HCT116 (cell line): ENCODE data around the gene EPSTI1. TPM values are rescaled to one million over a fixed set of nuclear protein-coding genes. Genes with fewer than 3 reads are reported as not detected.

Source experiments
- ATAC-seq: fragments of 200-7000 bp; cut with Tn5 transposase; 2 replicates; pipeline ENCODE4 v1.9.1; 2020; ENCODE audit warnings: mild to moderate bottlenecking, moderate library complexity
- BruUV-seq: library from RNA; stranded (reverse); fragments of 400-500 nt; replicated peaks from 2 replicates; lab custom pipeline; 2021; lab: Mats Ljungman, UMichigan
- CTCF ChIA-PET: fragments of 300-600 bp; sonication (Branson Sonifier 250); formaldehyde crosslinking; loops from one replicate; lab custom pipeline; 2021; ENCODE audit warnings: antibody characterized with exemption; lab: Charles Lee
- POLR2A ChIA-PET: fragments of 300-600, 350-600 bp; sonication (Branson Sonifier 250); formaldehyde crosslinking; loops from one replicate; lab custom pipeline; 2021; ENCODE audit warnings: antibody characterized with exemption; lab: Charles Lee
- RAD21 ChIA-PET, 2 experiments: fragments of 300-600 bp; sonication (Branson Sonifier 250); formaldehyde crosslinking; loops; one replicate each; lab custom pipeline; 2023; ENCODE audit warnings: low total read pairs in 2 of 2; ENCODE audit not compliant: uncharacterized antibody in 2 of 2, unreplicated experiment in 2 of 2, low non-redundant PET in 1 of 2; lab: Charles Lee
- DNase-seq: peaks from one replicate; pipeline ENCODE4 v3.0.0-alpha.2; 2010; ENCODE audit warnings: low read depth, low spot score
- H2AFZ ChIP-seq: fragments of 200-600 bp; shearing (Covaris generic), sonication (generic); 2 replicates; pipeline ENCODE4 v1.6.1; 2017; ENCODE audit warnings: low read depth, mixed run types, mixed read lengths, antibody characterized with exemption, low read length; ENCODE audit not compliant: poor library complexity, severe bottlenecking
- H3K27ac ChIP-seq: 2 replicates; pipeline ENCODE4 v1.5.1; 2012; ENCODE audit warnings: low read depth, low read length
- H3K27me3 ChIP-seq: fragments of 200-600 bp; sonication (generic); 2 replicates; pipeline ENCODE4 v1.6.1; 2016; ENCODE audit warnings: mixed run types, low read length, mixed read lengths; ENCODE audit not compliant: insufficient read depth
- H3K36me3 ChIP-seq, 2 experiments: fragments of 200-500 bp in 1 of 2; fragments of 200-600 bp in 1 of 2; sonication (Bioruptor generic) in 1 of 2; sonication (generic) in 1 of 2; 2 replicates each; pipeline versions ENCODE4 v1.5.1 to v1.6.1; 2014 to 2016; ENCODE audit warnings: low read length in 2 of 2, inconsistent platforms in 1 of 2, mixed read lengths in 1 of 2, mixed run types in 1 of 2; ENCODE audit not compliant: insufficient read depth in 2 of 2, control insufficient read depth in 1 of 2
- H3K4me1 ChIP-seq, 2 experiments: fragments of 200-600 bp in 1 of 2; sonication (generic) in 1 of 2; 2 replicates each; pipeline versions ENCODE4 v1.5.1 to v1.6.1; 2012 to 2017; ENCODE audit warnings: low read length in 2 of 2, inconsistent platforms in 1 of 2, mild to moderate bottlenecking in 1 of 2, mixed read lengths in 1 of 2, mixed run types in 1 of 2, moderate library complexity in 1 of 2; ENCODE audit not compliant: insufficient read depth in 2 of 2, control insufficient read depth in 1 of 2
- H3K4me2 ChIP-seq: fragments of 200-600 bp; sonication (generic); 2 replicates; pipeline ENCODE4 v1.6.1; 2017; ENCODE audit warnings: mixed run types, low read length, mixed read lengths
- H3K4me3 ChIP-seq, 2 experiments: fragments of 200-600 bp in 1 of 2; sonication (generic) in 1 of 2; replicated peaks in 1 of 2; 2 replicates each; pipeline ENCODE4 v1.5.1; 2011 to 2016; ENCODE audit warnings: low read length in 2 of 2, control low read depth in 1 of 2, low read depth in 1 of 2, mild to moderate bottlenecking in 1 of 2, mixed read lengths in 1 of 2, mixed run types in 1 of 2
- H3K79me2 ChIP-seq: fragments of 200-600 bp; sonication (generic); 2 replicates; pipeline ENCODE4 v1.6.1; 2017; ENCODE audit warnings: mild to moderate bottlenecking, mixed run types, low read length, moderate library complexity, mixed read lengths; ENCODE audit not compliant: insufficient read depth
- H3K9ac ChIP-seq: fragments of 200-600 bp; sonication (generic); 2 replicates; pipeline ENCODE4 v1.6.1; 2016; ENCODE audit warnings: low read length, mixed read lengths
- H3K9me2 ChIP-seq: fragments of 200-600 bp; sonication (generic), shearing (Covaris generic); 2 replicates; pipeline ENCODE4 v1.6.1; 2017; ENCODE audit warnings: mixed run types, mild to moderate bottlenecking, moderate library complexity; ENCODE audit not compliant: insufficient read depth
- H3K9me3 ChIP-seq, 2 experiments: fragments of 200-500 bp in 1 of 2; fragments of 200-600 bp in 1 of 2; sonication (Bioruptor generic) in 1 of 2; sonication (generic) in 1 of 2; 2 replicates each; pipeline ENCODE4 v1.6.1; 2014 to 2017; ENCODE audit warnings: low read length in 2 of 2, mixed read lengths in 2 of 2, inconsistent platforms in 1 of 2, low read depth in 1 of 2, mild to moderate bottlenecking in 1 of 2, mixed run types in 1 of 2, moderate library complexity in 1 of 2; ENCODE audit not compliant: control insufficient read depth in 1 of 2, insufficient read depth in 1 of 2
- H4K20me1 ChIP-seq: fragments of 200-600 bp; sonication (generic), shearing (Covaris generic); 2 replicates; pipeline ENCODE4 v1.6.1; 2017; ENCODE audit warnings: mixed run types, mild to moderate bottlenecking, moderate library complexity; ENCODE audit not compliant: insufficient read depth
- EGR1 ChIP-seq: IDR thresholded peaks from 2 replicates; pipeline ENCODE4 v1.6.1; 2012; ENCODE audit warnings: low read depth
- ELF1 ChIP-seq: IDR thresholded peaks from 2 replicates; pipeline ENCODE4 v1.6.1; 2012; ENCODE audit warnings: low read depth, borderline replicate concordance
- EZH2 ChIP-seq: fragments of 200-600 bp; sonication (generic); IDR thresholded peaks from 2 replicates; pipeline ENCODE4 v1.6.1; 2017; ENCODE audit warnings: antibody characterized with exemption, mixed run types
- POLR2A ChIP-seq: IDR thresholded peaks from 2 replicates; pipeline ENCODE4 v1.7.0; 2011; ENCODE audit warnings: borderline replicate concordance; ENCODE audit not compliant: insufficient read depth, insufficient read length; ENCODE audit errors: extremely low read depth
- POLR2AphosphoS5 ChIP-seq: IDR thresholded peaks from 2 replicates; pipeline ENCODE4 v1.6.1; 2011; ENCODE audit warnings: mild to moderate bottlenecking, low read depth, low read length, moderate library complexity
- REST ChIP-seq: IDR thresholded peaks from 2 replicates; pipeline ENCODE4 v1.6.1; 2012; ENCODE audit warnings: low read depth
- SIN3A ChIP-seq: IDR thresholded peaks from 2 replicates; pipeline ENCODE4 v1.6.1; 2012; ENCODE audit warnings: low read depth
- SP1 ChIP-seq: IDR thresholded peaks from 2 replicates; pipeline ENCODE4 v1.6.1; 2012; ENCODE audit warnings: low read depth
- TCF7L2 ChIP-seq: IDR thresholded peaks from 2 replicates; pipeline ENCODE4 v1.7.0; 2011; ENCODE audit warnings: borderline replicate concordance, inconsistent platforms; ENCODE audit not compliant: insufficient read depth, insufficient read length; ENCODE audit errors: extremely low read depth
- YY1 ChIP-seq: IDR thresholded peaks from 2 replicates; pipeline ENCODE4 v1.6.1; 2011; ENCODE audit warnings: low read length, low read depth, moderate library complexity, mild to moderate bottlenecking; ENCODE audit not compliant: insufficient replicate concordance; ENCODE audit errors: extremely low read depth
- ZFX ChIP-seq: fragments of 450-650 bp; IDR thresholded peaks from 2 replicates; pipeline ENCODE4 v1.6.1; 2017
- ZNF274 ChIP-seq: fragments of 200-500 bp; sonication (Bioruptor generic); IDR thresholded peaks from 2 replicates; pipeline ENCODE4 v1.6.1; 2014; ENCODE audit warnings: mild to moderate bottlenecking, low read depth, low read length, inconsistent platforms
- intact Hi-C: fragments of 100-400 bp; cut with micrococcal nuclease; formaldehyde crosslinking; loops from 2 replicates; pipeline ENCODE4 v1.10.0; 2022
- total RNA-seq: library from RNA; stranded (reverse); gene quantifications from one replicate; pipeline ENCODE4 v1.2.1, GENCODE V29; 2021; ENCODE audit not compliant: unreplicated experiment
- TF ChIP-seq, protein P1 (sequence below): IDR thresholded peaks from 2 replicates; pipeline ENCODE4 v1.6.1; 2012
- TF ChIP-seq, protein P2 (sequence below), 3 experiments: fragments of 200-600 bp in 1 of 3; sonication (generic) in 1 of 3; IDR thresholded peaks in 2 of 3; conservative IDR thresholded peaks in 1 of 3; 2 replicates each; pipeline ENCODE4 v1.5.1; 2012 to 2017; ENCODE audit warnings: low read depth in 2 of 3, low read length in 2 of 3, antibody characterized with exemption in 1 of 3, borderline replicate concordance in 1 of 3, control low read depth in 1 of 3, mild to moderate bottlenecking in 1 of 3, mixed read lengths in 1 of 3, mixed run types in 1 of 3, moderate library complexity in 1 of 3; ENCODE audit not compliant: insufficient read depth in 1 of 3

Gene EPSTI1
- total RNA-seq, 1 experiment from 2014 or later, result 0.69 TPM

DNA sequence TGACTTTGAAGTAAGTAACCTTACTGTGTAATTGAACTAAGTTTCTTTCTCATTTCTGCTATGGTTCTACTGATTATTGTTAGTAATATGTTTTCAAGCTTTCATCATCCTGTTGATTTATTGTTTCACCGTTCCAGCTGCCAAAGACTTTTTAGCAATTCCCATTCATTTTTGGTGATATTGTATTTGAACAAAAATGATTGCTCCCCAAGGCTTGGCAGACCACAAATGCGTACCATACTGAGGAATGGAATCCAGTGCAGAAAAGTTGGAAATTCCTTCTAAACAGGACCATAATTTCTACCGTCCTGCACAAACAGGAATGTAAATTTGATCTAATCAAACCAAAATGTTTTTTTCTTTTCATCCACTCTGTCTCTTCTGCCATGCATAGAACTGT is 10.7 kb downstream of the EPSTI1 start:
- RAD21 ChIA-PET, result no interaction called here
- Histone ChIP-seq H3K36me3 (no peaks in the 10 kb centered on the region), H3K9me3 (no peaks in the 10 kb centered on the region), H3K79me2 (no peaks in the 10 kb centered on the region), H3K4me2 (no peak overlapping the region), H3K9ac (no peak overlapping the region), H3K27ac (no peak overlapping the region), H3K4me1 (peaks cover 0 to 4% of the 10 kb centered on the region in 2 experiments; a peak in 2 of 4 replicates), H3K4me3 (no peak overlapping the region), H3K27me3 (no peaks in the 10 kb centered on the region), H2AFZ (no peak overlapping the region), H4K20me1 (no peaks in the 10 kb centered on the region), H3K9me2 (no peaks in the 10 kb centered on the region)
- no TSS peak for BruUV-seq
- CTCF ChIA-PET, result no interaction called here
- POLR2A ChIA-PET, result no interaction called here
- intact Hi-C loops, result no loop called here
- no peak for TF ChIP-seq EZH2
- TF ChIP-seq POLR2A, result no peak
- no peak for TF ChIP-seq ZFX
- TF ChIP-seq TCF7L2, result no peak
- no peak for TF ChIP-seq SP1
- TF ChIP-seq SIN3A, result no peak
- TF ChIP-seq, protein P1, sequence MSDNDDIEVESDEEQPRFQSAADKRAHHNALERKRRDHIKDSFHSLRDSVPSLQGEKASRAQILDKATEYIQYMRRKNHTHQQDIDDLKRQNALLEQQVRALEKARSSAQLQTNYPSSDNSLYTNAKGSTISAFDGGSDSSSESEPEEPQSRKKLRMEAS, result no peak
- ATAC-seq (no peak), DNase-seq (no peak)

DNA sequence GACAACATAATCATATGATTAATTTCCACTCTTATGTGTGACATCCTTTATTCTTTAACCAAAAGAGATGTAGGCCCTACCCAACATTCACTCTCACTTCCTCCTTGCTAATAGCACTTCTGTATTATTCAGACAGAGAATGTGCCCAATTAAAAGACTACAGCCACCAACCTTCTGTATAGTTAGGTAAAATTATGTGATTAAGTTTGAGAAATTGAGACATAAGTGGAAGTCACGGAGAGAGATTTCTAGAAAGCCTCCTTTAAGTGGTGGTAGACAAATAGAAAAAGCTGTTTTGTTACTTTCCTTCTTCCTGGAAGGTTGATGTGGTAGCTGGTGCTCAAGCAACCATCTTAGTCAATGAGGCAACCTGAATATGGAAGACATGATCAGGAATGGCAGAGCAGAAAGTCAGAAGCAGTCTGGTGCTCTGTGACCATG is 14.8 kb downstream of the EPSTI1 start:
- no peaks in the 10 kb centered on the region for H3K36me3 ChIP-seq
- DNase-seq (no peak), ATAC-seq (no peak)
- no peaks in the 10 kb centered on the region for H3K9me2 ChIP-seq
- H3K79me2 ChIP-seq, result no peaks in the 10 kb centered on the region
- no peaks in the 10 kb centered on the region for H3K9me3 ChIP-seq
- intact Hi-C loops, result loop anchor here (10.0 kb wide), 1 partner anchor 898 kb away; the partner anchor contains the start of genes CCDC122 and LACC1
- ChIA-PET POLR2A (no interaction called here), CTCF (no interaction called here), RAD21 (no interaction called here)
- no peaks in the 10 kb centered on the region for H4K20me1 ChIP-seq
- no peaks in the 10 kb centered on the region for H3K27me3 ChIP-seq
- H2AFZ ChIP-seq, result no peak overlapping the region
- BruUV-seq, result no TSS peak
- no peak overlapping the region for H3K27ac ChIP-seq
- peaks cover 0 to 3% of the 10 kb centered on the region in 2 experiments; a peak in 2 of 4 replicates for H3K4me1 ChIP-seq
- no peak overlapping the region for H3K9ac ChIP-seq
- H3K4me2 ChIP-seq, result no peak overlapping the region
- H3K4me3 ChIP-seq, result no peak overlapping the region
- TF ChIP-seq YY1 (no peak), ELF1 (no peak), ZNF274 (no peak), POLR2AphosphoS5 (no peak), REST (no peak), SIN3A (no peak), EZH2 (no peak), EGR1 (no peak)
- TF ChIP-seq, protein P2, sequence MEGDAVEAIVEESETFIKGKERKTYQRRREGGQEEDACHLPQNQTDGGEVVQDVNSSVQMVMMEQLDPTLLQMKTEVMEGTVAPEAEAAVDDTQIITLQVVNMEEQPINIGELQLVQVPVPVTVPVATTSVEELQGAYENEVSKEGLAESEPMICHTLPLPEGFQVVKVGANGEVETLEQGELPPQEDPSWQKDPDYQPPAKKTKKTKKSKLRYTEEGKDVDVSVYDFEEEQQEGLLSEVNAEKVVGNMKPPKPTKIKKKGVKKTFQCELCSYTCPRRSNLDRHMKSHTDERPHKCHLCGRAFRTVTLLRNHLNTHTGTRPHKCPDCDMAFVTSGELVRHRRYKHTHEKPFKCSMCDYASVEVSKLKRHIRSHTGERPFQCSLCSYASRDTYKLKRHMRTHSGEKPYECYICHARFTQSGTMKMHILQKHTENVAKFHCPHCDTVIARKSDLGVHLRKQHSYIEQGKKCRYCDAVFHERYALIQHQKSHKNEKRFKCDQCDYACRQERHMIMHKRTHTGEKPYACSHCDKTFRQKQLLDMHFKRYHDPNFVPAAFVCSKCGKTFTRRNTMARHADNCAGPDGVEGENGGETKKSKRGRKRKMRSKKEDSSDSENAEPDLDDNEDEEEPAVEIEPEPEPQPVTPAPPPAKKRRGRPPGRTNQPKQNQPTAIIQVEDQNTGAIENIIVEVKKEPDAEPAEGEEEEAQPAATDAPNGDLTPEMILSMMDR (IDR thresholded peaks at IDR 0.05 in 2 of 3, conservative IDR thresholded peaks at IDR 0.05 in 1 of 3; ENCODE audit: borderline replicate concordance in 1 of 3, insufficient read depth in 1 of 3, low read depth in 2 of 3, low read length in 2 of 3), result no peak
